ENCODE data around the gene ATP8A1.

DNA sequence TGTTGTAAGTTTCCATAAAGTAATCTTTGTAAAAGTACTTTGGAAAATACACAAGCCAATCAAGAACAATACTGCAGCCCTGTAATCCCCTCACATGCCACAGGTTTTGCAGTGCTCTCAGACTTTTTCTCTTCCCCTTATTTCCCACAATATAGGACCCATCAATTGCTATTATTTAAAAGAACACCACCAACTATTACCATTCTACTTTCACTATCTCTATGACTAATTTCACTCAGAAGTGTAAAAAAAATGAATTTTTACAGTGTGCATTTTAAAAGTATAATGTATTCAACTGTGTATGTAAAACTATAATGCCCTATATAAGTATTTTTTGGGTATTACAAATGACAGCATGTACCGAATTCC, 1.7 kb downstream of the ATP8A1 start:
- TF ChIP-seq, protein P1, sequence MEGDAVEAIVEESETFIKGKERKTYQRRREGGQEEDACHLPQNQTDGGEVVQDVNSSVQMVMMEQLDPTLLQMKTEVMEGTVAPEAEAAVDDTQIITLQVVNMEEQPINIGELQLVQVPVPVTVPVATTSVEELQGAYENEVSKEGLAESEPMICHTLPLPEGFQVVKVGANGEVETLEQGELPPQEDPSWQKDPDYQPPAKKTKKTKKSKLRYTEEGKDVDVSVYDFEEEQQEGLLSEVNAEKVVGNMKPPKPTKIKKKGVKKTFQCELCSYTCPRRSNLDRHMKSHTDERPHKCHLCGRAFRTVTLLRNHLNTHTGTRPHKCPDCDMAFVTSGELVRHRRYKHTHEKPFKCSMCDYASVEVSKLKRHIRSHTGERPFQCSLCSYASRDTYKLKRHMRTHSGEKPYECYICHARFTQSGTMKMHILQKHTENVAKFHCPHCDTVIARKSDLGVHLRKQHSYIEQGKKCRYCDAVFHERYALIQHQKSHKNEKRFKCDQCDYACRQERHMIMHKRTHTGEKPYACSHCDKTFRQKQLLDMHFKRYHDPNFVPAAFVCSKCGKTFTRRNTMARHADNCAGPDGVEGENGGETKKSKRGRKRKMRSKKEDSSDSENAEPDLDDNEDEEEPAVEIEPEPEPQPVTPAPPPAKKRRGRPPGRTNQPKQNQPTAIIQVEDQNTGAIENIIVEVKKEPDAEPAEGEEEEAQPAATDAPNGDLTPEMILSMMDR (IDR thresholded peaks at IDR 0.05) = peak in 1 of 7 experiments; percentile 5
- TF ChIP-seq POLR2A (IDR thresholded peaks at IDR 0.05) = no peak

Data from body of pancreas (tissue), 4 donors.